ENCODE results near the gene GZMB.

DNA sequence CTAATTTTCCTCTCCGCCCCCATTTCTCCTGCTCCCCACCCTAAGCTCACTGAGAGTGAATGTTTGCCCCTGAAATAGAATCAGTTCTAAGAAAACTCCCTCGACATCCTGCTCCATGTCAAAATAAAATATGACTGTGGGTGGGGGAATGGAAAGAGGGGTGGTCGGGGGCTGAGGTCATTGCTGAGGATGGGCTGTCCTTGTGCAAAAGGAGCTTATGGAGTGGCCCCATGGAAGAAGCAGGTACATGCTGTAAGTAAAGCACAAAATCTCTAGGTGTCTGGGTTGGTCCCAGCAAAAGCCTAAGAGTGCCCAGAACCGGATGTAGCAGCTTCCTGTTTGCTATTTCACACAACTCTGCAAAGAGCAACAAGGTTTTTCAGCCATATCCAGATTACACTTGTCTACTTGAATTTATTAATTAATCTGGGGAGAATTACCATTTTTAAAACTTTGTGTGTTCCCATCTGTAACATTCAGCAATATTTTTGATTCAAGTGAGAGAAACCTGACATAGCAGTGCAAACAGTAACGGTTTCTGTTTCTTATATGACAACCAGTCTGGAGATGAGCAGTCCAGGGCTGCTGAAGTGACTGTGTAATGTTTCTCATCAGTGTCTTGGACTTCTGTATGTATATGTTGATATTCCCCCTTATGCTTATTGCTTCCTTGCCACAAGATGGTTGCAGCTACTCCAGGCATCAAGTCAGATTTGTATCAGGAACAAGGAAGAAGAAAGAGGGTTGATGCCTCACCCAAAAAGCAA, 40.4 kb upstream of the GZMB start:
- TF ChIP-seq CTCF (IDR thresholded peaks at IDR 0.05 in 2 of 3, conservative IDR thresholded peaks at IDR 0.05 in 1 of 3; ENCODE audit: borderline replicate concordance in 1 of 3, insufficient read depth in 1 of 3, low read depth in 2 of 3, low read length in 2 of 3): no peak
- TF ChIP-seq ZBTB33 (IDR thresholded peaks at IDR 0.05; ENCODE audit: extremely low read depth, insufficient replicate concordance, low read length): no peak
- no peak for TF ChIP-seq JUND (IDR thresholded peaks at IDR 0.05)
- TF ChIP-seq EZH2 (IDR thresholded peaks at IDR 0.05): no peak
- TF ChIP-seq ATF3 (IDR thresholded peaks at IDR 0.05): no peak

Data from HCT116 (cell line).